ENCODE measurements around the gene SLC15A4. TPM values are rescaled to one million over a fixed set of nuclear protein-coding genes. Genes with fewer than 3 reads are reported as not detected.
"Not testable (repeated sequence)": the region's sequence is repeated elsewhere in the genome, so short reads cannot be mapped to it uniquely, and the experiment has no call there.

Gene SLC15A4
- total RNA-seq, 2 donors from 2014 or later = 116 to 165 TPM

- Histone ChIP-seq H3K36me3 (no peaks in the 10 kb centered on the region), H3K4me1 (ENCODE audit: control insufficient read depth in 1 of 2, low read depth in 2 of 2) (no peaks in the 10 kb centered on the region), H3K27me3 (replicated peaks; ENCODE audit: insufficient read depth) (no peaks in the 10 kb centered on the region), H3K9me3 (no peaks in the 10 kb centered on the region), H3K4me3 (no peak overlapping the region), H3K27ac (no peak overlapping the region)
- TF ChIP-seq CTCF (IDR thresholded peaks at IDR 0.05) = no peak
- no peak for ATAC-seq (ENCODE audit: insufficient number of reproducible peaks, low FRiP score, low read depth)
- DNase-seq (ENCODE audit: low spot score) = no peak
Measured at GRCh38 chr12:128850400-128850799, 26.6 kb upstream of the SLC15A4 start.

- H3K36me3 ChIP-seq; H3K4me1 ChIP-seq (ENCODE audit: control insufficient read depth in 1 of 2, low read depth in 2 of 2); DNase-seq (ENCODE audit: low spot score); H3K27me3 ChIP-seq (replicated peaks; ENCODE audit: insufficient read depth); H3K9me3 ChIP-seq; H3K27ac ChIP-seq; ATAC-seq (ENCODE audit: insufficient number of reproducible peaks, low FRiP score, low read depth); H3K4me3 ChIP-seq: not testable (repeated sequence)
Measured at GRCh38 chr12:128849806-128850205, 26.0 kb upstream of the SLC15A4 start.

- H3K4me1 ChIP-seq (ENCODE audit: control insufficient read depth in 1 of 2, low read depth in 2 of 2) = no peaks in the 10 kb centered on the region
- no peaks in the 10 kb centered on the region for H3K36me3 ChIP-seq
- no peaks in the 10 kb centered on the region for H3K9me3 ChIP-seq
- no peak for TF ChIP-seq CTCF (IDR thresholded peaks at IDR 0.05)
- no peaks in the 10 kb centered on the region for H3K27me3 ChIP-seq (replicated peaks; ENCODE audit: insufficient read depth)
- H3K4me3 ChIP-seq = no peak overlapping the region
- no peak overlapping the region for H3K27ac ChIP-seq
- DNase-seq (ENCODE audit: low spot score) (no peak), ATAC-seq (ENCODE audit: insufficient number of reproducible peaks, low FRiP score, low read depth) (no peak)
Measured at GRCh38 chr12:128848371-128848770, 24.6 kb upstream of the SLC15A4 start.

GRCh38 chr12:128846671-128847070, 22.9 kb upstream of the SLC15A4 start:
- H3K36me3 ChIP-seq; H3K27ac ChIP-seq; H3K4me3 ChIP-seq; H3K4me1 ChIP-seq (ENCODE audit: control insufficient read depth in 1 of 2, low read depth in 2 of 2); H3K27me3 ChIP-seq (replicated peaks; ENCODE audit: insufficient read depth); DNase-seq (ENCODE audit: low spot score); H3K9me3 ChIP-seq; ATAC-seq (ENCODE audit: insufficient number of reproducible peaks, low FRiP score, low read depth): not testable (repeated sequence)

- Histone ChIP-seq H3K9me3 (no peaks in the 10 kb centered on the region), H3K4me1 (ENCODE audit: control insufficient read depth in 1 of 2, low read depth in 2 of 2) (no peaks in the 10 kb centered on the region), H3K4me3 (no peak overlapping the region), H3K36me3 (no peaks in the 10 kb centered on the region), H3K27me3 (replicated peaks; ENCODE audit: insufficient read depth) (no peaks in the 10 kb centered on the region), H3K27ac (no peak overlapping the region)
- TF ChIP-seq CTCF (IDR thresholded peaks at IDR 0.05) = no peak
- no peak for DNase-seq (ENCODE audit: low spot score)
- ATAC-seq (ENCODE audit: insufficient number of reproducible peaks, low FRiP score, low read depth) = no peak
Measured at GRCh38 chr12:128844031-128844635, 20.4 kb upstream of the SLC15A4 start.

GRCh38 chr12:128843538-128843937, 19.8 kb upstream of the SLC15A4 start:
- Histone ChIP-seq H3K9me3 (no peaks in the 10 kb centered on the region), H3K27me3 (replicated peaks; ENCODE audit: insufficient read depth) (no peaks in the 10 kb centered on the region), H3K27ac (no peak overlapping the region), H3K36me3 (no peaks in the 10 kb centered on the region), H3K4me1 (ENCODE audit: control insufficient read depth in 1 of 2, low read depth in 2 of 2) (no peaks in the 10 kb centered on the region), H3K4me3 (no peak overlapping the region)
- DNase-seq (ENCODE audit: low spot score) (no peak), ATAC-seq (ENCODE audit: insufficient number of reproducible peaks, low FRiP score, low read depth) (no peak)
- no peak for TF ChIP-seq CTCF (IDR thresholded peaks at IDR 0.05)
